Stomach smooth muscle (tissue), 2 donors: ENCODE measurements around the gene LDAF1.
"Not testable (repeated sequence)": the region's sequence is repeated elsewhere in the genome, so short reads cannot be mapped to it uniquely, and the experiment has no call there.

Experiments
- H3K27ac ChIP-seq: one replicate; pipeline ENCODE4 v1.7.0; 2013; ENCODE audit warnings: mild to moderate bottlenecking, low read length, inconsistent platforms
- H3K27me3 ChIP-seq, 2 donors: one replicate each; pipeline ENCODE4 v1.7.0; 2013; ENCODE audit warnings: low read length in 2 of 2; ENCODE audit not compliant: insufficient read depth in 2 of 2, control insufficient read depth in 1 of 2
- H3K36me3 ChIP-seq, 2 donors: one replicate each; pipeline ENCODE4 v1.7.0; 2013; ENCODE audit warnings: low read length in 2 of 2; ENCODE audit not compliant: control insufficient read depth in 2 of 2, insufficient read depth in 2 of 2
- H3K4me1 ChIP-seq: one replicate; pipeline ENCODE4 v1.7.0; 2013; ENCODE audit warnings: low read length; ENCODE audit not compliant: control insufficient read depth, insufficient read depth
- H3K4me3 ChIP-seq, 2 donors: one replicate each; pipeline ENCODE4 v1.7.0; 2013; ENCODE audit warnings: low read length in 2 of 2
- H3K9ac ChIP-seq, 2 donors: one replicate each; pipeline ENCODE4 v1.7.0; 2013; ENCODE audit warnings: low read length in 2 of 2, mild to moderate bottlenecking in 1 of 2
- H3K9me3 ChIP-seq, 2 donors: one replicate each; pipeline ENCODE4 v1.7.0; 2013; ENCODE audit warnings: low read length in 2 of 2; ENCODE audit not compliant: control insufficient read depth in 2 of 2
- donor health status: healthy.
- donor health status: Pancreatic carcinoma.

The LDAF1 gene

GRCh38 chr16:21163576-21163975 lies 5.1 kb downstream of the LDAF1 start:
- peaks cover 17 to 24% of the 10 kb centered on the region in 2 donors for H3K36me3 ChIP-seq
- no peak overlapping the region for H3K4me3 ChIP-seq
- peak overlapping the region; percentile 62 for H3K27ac ChIP-seq

DNA sequence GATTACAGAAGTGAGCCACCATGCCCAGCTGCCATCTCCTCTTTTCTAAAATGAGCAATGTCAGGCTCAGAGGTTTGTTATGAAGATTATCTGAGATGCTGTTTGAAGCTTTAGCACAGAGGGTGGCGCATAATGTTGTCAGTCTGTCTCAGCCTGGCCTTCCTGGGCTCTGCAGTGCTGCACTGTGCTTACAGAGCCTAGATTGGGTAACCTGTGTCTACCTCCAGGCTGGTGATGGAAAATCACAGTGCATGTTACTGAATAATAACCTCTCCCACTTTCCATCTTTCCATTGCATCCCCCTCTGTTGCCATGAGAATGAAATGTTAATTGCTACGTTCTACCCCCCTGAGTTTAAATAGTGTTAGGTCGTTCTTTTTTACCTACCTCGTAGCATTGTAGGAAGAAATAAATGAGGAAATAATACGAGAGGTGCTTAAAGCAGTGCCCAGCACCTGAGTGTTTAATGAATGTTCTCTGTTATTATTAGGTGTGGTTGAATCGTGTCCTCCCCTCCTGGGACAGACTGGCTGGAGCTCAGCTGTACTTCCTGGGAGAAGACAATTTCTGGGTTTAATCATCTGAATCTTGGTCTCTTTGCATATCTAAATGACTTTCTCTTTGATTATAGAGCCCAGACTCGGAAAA lies 6.2 kb downstream of the LDAF1 start:
- peaks cover 17 to 24% of the 10 kb centered on the region in 2 donors for H3K36me3 ChIP-seq
- H3K4me3 ChIP-seq: no peak overlapping the region
- no peaks in the 10 kb centered on the region for H3K27me3 ChIP-seq
- peaks cover 40% of the 10 kb centered on the region for H3K4me1 ChIP-seq
- peak overlapping the region; percentile 37 for H3K27ac ChIP-seq
- H3K9ac ChIP-seq: no peak overlapping the region
- no peaks in the 10 kb centered on the region for H3K9me3 ChIP-seq

More at GRCh38 chr16:21163576-21163975, 5.1 kb downstream of the LDAF1 start:
- no peaks in the 10 kb centered on the region for H3K27me3 ChIP-seq
- H3K4me1 ChIP-seq: peaks cover 46% of the 10 kb centered on the region
- no peak overlapping the region for H3K9ac ChIP-seq
- H3K9me3 ChIP-seq: no peaks in the 10 kb centered on the region

- Histone ChIP-seq H3K27ac (peak overlapping the region; percentile 18), H3K9me3 (no peaks in the 10 kb centered on the region), H3K9ac (no peak overlapping the region), H3K27me3 (no peaks in the 10 kb centered on the region), H3K36me3 (peaks cover 31 to 39% of the 10 kb centered on the region in 2 donors), H3K4me3 (no peak overlapping the region), H3K4me1 (peaks cover 23% of the 10 kb centered on the region)
Observed at GRCh38 chr16:21166561-21166961, 8.1 kb downstream of the LDAF1 start.

DNA sequence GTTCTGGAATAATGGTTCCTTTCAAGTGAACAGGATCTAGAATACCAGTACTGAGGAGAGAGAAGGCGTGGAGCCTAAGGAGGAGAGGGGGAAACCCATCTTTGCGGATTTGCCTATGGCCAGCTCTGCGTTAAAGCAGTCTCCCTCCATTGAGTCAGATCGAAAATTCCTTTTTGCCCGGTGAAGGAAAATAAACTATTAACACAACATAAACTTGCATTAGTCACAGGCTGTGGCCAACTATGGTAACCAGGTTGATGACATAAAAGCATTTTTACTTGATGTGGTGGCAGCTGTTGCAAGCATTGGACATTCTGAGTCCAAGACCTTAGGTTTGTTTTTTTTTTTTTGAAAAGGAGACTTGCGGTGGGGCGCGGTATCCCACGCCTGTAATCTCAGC lies 8.9 kb downstream of the LDAF1 start:
- H3K9ac ChIP-seq: no peak overlapping the region
- H3K4me1 ChIP-seq: peaks cover 20% of the 10 kb centered on the region
- H3K4me3 ChIP-seq: no peak overlapping the region
- no peaks in the 10 kb centered on the region for H3K27me3 ChIP-seq
- peak overlapping the region; percentile 18 for H3K27ac ChIP-seq
- peaks cover 35 to 42% of the 10 kb centered on the region in 2 donors for H3K36me3 ChIP-seq
- H3K9me3 ChIP-seq: no peaks in the 10 kb centered on the region

GRCh38 chr16:21167929-21168602 lies 9.6 kb downstream of the LDAF1 start:
- Histone ChIP-seq H3K27me3 (no peaks in the 10 kb centered on the region), H3K4me1 (peaks cover 15% of the 10 kb centered on the region), H3K36me3 (peaks cover 39 to 49% of the 10 kb centered on the region in 2 donors), H3K9ac (no peak overlapping the region), H3K4me3 (no peak overlapping the region), H3K27ac (no peak overlapping the region), H3K9me3 (no peaks in the 10 kb centered on the region)

DNA sequence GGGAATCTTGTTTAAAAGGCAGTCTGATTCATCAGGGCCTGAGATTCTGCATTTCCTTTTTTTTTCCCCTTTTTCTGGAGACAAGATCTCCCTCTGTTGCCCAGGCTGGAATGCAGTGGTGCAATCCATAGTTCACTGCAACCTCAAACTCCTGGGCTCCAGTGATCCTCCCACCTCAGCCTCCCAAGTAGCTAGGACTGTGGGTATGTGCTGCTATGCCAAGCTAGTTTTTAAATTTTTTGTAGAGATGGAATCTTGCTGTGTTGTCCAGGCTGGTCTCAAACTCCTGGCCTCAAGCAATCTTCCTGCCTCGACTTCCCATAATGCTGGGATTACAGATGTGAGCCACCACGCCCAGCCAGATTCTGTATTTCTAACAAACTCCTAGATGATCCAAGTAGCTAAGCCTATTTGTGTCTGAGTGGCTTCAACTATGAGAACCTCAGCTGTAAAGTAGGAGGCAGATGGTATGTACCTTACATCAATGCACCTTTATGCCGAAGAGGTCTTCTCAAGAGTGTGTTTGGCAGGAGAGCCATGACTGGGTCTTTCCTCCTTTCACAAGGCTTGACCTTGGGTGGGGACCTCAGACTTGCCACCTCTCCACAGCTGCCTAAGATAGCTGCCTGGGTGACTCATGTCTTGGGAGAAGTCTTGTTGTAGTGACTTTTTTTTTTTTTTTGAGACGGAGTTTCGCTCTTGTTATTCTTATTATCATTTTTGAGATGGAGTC lies 10.9 kb downstream of the LDAF1 start:
- Histone ChIP-seq H3K4me1 (peaks cover 2% of the 10 kb centered on the region), H3K27me3 (no peaks in the 10 kb centered on the region), H3K9me3 (no peaks in the 10 kb centered on the region), H3K27ac (no peak overlapping the region), H3K4me3 (no peak overlapping the region), H3K36me3 (peaks cover 46 to 55% of the 10 kb centered on the region in 2 donors), H3K9ac (no peak overlapping the region)

DNA sequence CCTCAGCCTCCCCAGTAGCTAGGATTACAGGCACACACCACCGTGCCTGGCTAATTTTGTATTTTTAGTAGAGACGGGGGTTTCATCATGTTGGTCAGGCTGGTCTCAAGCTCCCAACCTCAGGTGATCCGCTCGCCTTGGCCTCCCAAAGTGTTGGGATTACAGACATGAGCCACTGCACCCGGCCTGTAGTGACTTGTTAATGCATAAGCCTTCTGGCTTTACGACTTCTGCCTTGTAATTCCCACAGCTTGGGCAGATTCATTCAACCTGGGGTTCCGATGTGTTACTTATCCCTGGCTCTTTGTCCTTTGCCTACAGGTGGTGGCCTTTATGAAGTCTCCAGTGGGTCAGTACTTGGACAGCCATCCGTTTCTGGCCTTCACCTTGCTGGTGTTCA lies 11.6 kb downstream of the LDAF1 start:
- H3K4me1 ChIP-seq, H3K27ac ChIP-seq, H3K27me3 ChIP-seq, H3K9me3 ChIP-seq, H3K4me3 ChIP-seq, H3K9ac ChIP-seq: not testable (repeated sequence)
- peaks cover 48 to 52% of the 10 kb centered on the region in 2 donors for H3K36me3 ChIP-seq

DNA sequence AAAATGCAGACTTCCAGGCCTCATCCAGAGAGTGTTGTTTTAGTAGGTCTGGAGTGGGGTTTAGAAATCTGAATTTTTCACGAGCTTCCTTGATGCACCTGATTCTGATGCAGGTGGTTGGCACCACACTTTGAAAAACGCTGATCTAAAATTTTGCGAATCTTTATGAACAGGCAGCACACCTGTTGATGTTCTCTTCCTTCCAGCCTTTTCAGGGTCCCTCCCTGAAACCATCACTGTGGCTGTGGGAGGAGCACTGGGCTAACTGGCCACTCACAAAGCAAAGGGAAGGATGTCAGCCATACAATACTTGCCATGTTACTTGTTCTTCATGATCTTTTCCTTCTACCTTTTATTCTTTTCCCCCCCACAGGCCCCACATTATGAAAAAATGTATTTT lies 14.2 kb downstream of the LDAF1 start:
- Histone ChIP-seq H3K36me3 (peaks cover 47 to 54% of the 10 kb centered on the region in 2 donors), H3K9ac (no peak overlapping the region), H3K27ac (no peak overlapping the region), H3K9me3 (no peaks in the 10 kb centered on the region), H3K27me3 (no peaks in the 10 kb centered on the region), H3K4me1 (no peaks in the 10 kb centered on the region), H3K4me3 (no peak overlapping the region)

- Histone ChIP-seq H3K27ac (no peak overlapping the region), H3K9me3 (no peaks in the 10 kb centered on the region), H3K9ac (no peak overlapping the region), H3K27me3 (no peaks in the 10 kb centered on the region), H3K4me1 (no peaks in the 10 kb centered on the region), H3K36me3 (peaks cover 58 to 63% of the 10 kb centered on the region in 2 donors), H3K4me3 (no peak overlapping the region)
Observed at GRCh38 chr16:21175397-21175796, 16.9 kb downstream of the LDAF1 start.

GRCh38 chr16:21179126-21179982 lies 20.9 kb downstream of the LDAF1 start:
- Histone ChIP-seq H3K27ac (no peak overlapping the region), H3K9ac (no peak overlapping the region), H3K4me3 (no peak overlapping the region), H3K9me3 (no peaks in the 10 kb centered on the region), H3K36me3 (peaks cover 47 to 49% of the 10 kb centered on the region in 2 donors), H3K27me3 (no peaks in the 10 kb centered on the region), H3K4me1 (no peaks in the 10 kb centered on the region)
